ENCODE results near the gene SLC12A8.

The SLC12A8 gene

GRCh38 chr3:125037498-125038150 lies 174.9 kb downstream of the SLC12A8 start:
- POLR2A ChIA-PET, result no interaction called here
- no peak for DNase-seq (ENCODE audit: extremely low spot score)
- TF ChIP-seq CTCF (IDR thresholded peaks at IDR 0.05; ENCODE audit: control extremely low read depth, extremely low read depth, low read depth, missing control alignments), result no peak
- CTCF ChIA-PET, result interaction anchor here (0.8 to 1.6 kb wide), 3 partner anchors 11 to 16 kb away, joined by 3 read pairs; no protein-coding TSS in a partner anchor

GRCh38 chr3:125035217-125035616 lies 177.3 kb downstream of the SLC12A8 start:
- peak; percentile 64 for DNase-seq (ENCODE audit: extremely low spot score)
- ChIA-PET POLR2A (no interaction called here), CTCF (interaction anchor here (1.0 to 1.7 kb wide), 2 partner anchors 13 to 15 kb away, joined by 3 to 5 read pairs; no protein-coding TSS in a partner anchor)
- no peak for TF ChIP-seq CTCF (IDR thresholded peaks at IDR 0.05; ENCODE audit: control extremely low read depth, extremely low read depth, low read depth, missing control alignments)

GRCh38 chr3:125033616-125034015 lies 178.9 kb downstream of the SLC12A8 start:
- CTCF ChIA-PET, result interaction anchor here (1.5 to 2.1 kb wide), 2 partner anchors 10 to 12 kb away, joined by 4 to 9 read pairs; no protein-coding TSS in a partner anchor
- no peak for DNase-seq (ENCODE audit: extremely low spot score)
- no peak for TF ChIP-seq CTCF (IDR thresholded peaks at IDR 0.05; ENCODE audit: control extremely low read depth, extremely low read depth, low read depth, missing control alignments)
- POLR2A ChIA-PET, result no interaction called here

- TF ChIP-seq CTCF (IDR thresholded peaks at IDR 0.05; ENCODE audit: control extremely low read depth, extremely low read depth, low read depth, missing control alignments), result no peak
- DNase-seq (ENCODE audit: extremely low spot score), result no peak
- POLR2A ChIA-PET, result no interaction called here
- CTCF ChIA-PET, result interaction anchor here (0.9 to 2.1 kb wide), 4 partner anchors 9 to 406 kb away, joined by 3 to 9 read pairs (median 4); no protein-coding TSS in a partner anchor
Measured at GRCh38 chr3:125033135-125033534, 179.4 kb downstream of the SLC12A8 start.

GRCh38 chr3:125032683-125033082 lies 179.9 kb downstream of the SLC12A8 start:
- CTCF ChIA-PET, result interaction anchor here (0.9 to 2.1 kb wide), 5 partner anchors 9 to 406 kb away, joined by 3 to 9 read pairs (median 3); no protein-coding TSS in a partner anchor
- TF ChIP-seq CTCF (IDR thresholded peaks at IDR 0.05; ENCODE audit: control extremely low read depth, extremely low read depth, low read depth, missing control alignments), result no peak
- POLR2A ChIA-PET, result no interaction called here
- no peak for DNase-seq (ENCODE audit: extremely low spot score)
